Upper lobe of left lung (tissue), 6 donors: ENCODE measurements around the gene GCC2. TPM values are rescaled to one million over a fixed set of nuclear protein-coding genes. Genes with fewer than 3 reads are reported as not detected.

Experiments
- ATAC-seq, 2 donors: fragments of 200-7000 bp; cut with Tn5 transposase; one replicate each; pipeline ENCODE4 v1.9.1; 2022; ENCODE audit warnings: mild to moderate bottlenecking in 2 of 2, moderate library complexity in 2 of 2; ENCODE audit not compliant: low FRiP score in 2 of 2
- DNase-seq, 2 donors: peaks; one replicate each; pipeline ENCODE4 v3.0.0-alpha.2; 2019 to 2020
- H3K27ac ChIP-seq, 4 donors: fragments of 200-600 bp; sonication (generic); one replicate each; pipeline ENCODE4 v1.5.1; 2016 to 2019
- H3K27me3 ChIP-seq, 4 donors: fragments of 200-600 bp; sonication (generic); one replicate each; pipeline ENCODE4 v1.5.1; 2017 to 2019
- H3K36me3 ChIP-seq, 4 donors: fragments of 200-600 bp; sonication (generic); one replicate each; pipeline ENCODE4 v1.5.1; 2016 to 2019
- H3K4me1 ChIP-seq, 4 donors: fragments of 200-600 bp; sonication (generic); one replicate each; pipeline ENCODE4 v1.5.1; 2018 to 2019
- H3K4me3 ChIP-seq, 4 donors: fragments of 200-600 bp; sonication (generic); one replicate each; pipeline ENCODE4 v1.5.1; 2017 to 2019; ENCODE audit warnings: mild to moderate bottlenecking in 2 of 4, moderate library complexity in 1 of 4
- H3K9me3 ChIP-seq, 4 donors: fragments of 200-600 bp; sonication (generic); one replicate each; pipeline ENCODE4 v1.5.1; 2018 to 2019
- CTCF ChIP-seq, 6 experiments: fragments of 450-650 bp in 4 of 6; fragments of 200-600 bp in 2 of 6; sonication (generic) in 2 of 6; IDR thresholded peaks; one replicate each; pipeline ENCODE4 v1.5.1; 2016 to 2019; ENCODE audit warnings: antibody characterized with exemption in 6 of 6
- EP300 ChIP-seq, 4 donors: sonication (generic); formaldehyde crosslinking; IDR thresholded peaks; one replicate each; pipeline ENCODE4 v1.5.1; 2017; ENCODE audit warnings: antibody characterized with exemption in 4 of 4, control low read depth in 2 of 4
- POLR2A ChIP-seq, 4 donors: fragments of 450-650 bp; IDR thresholded peaks; one replicate each; pipeline ENCODE4 v1.5.1; 2016 to 2017; ENCODE audit warnings: antibody characterized with exemption in 4 of 4, mild to moderate bottlenecking in 2 of 4
- POLR2AphosphoS5 ChIP-seq, 2 donors: sonication (generic); formaldehyde crosslinking; IDR thresholded peaks; one replicate each; pipeline ENCODE4 v1.5.1; 2017; ENCODE audit warnings: antibody characterized with exemption in 2 of 2
- WGBS, 2 donors: methylation state at CpG; one replicate each; pipeline ENCODE4 v1.1.5; 2017 to 2018; 5-methylcytosine and 5-hydroxymethylcytosine counted together
- total RNA-seq, 6 donors: library from RNA; depleted of rRNA in 4 of 6; stranded (reverse); fragments of >200 nt in 4 of 6; gene quantifications; one replicate each; pipeline versions ENCODE4 v1.1.0 to v1.2.1, GENCODE V29; 2016 to 2021
- donor health status: DM: no; HTN: no; CAD: no; lungs with moderate emphysema.
- donor health status: DM: no; HTN: yes; CAD: no; lungs with severe emphysema.

Gene GCC2
- 10 to 100 TPM; 30.7 to 96.4 (median 37.8) TPM for total RNA-seq

GRCh38 chr2:108448678-108449409 is at the start of gene GCC2:
GCC2 (plus strand) TSS chr2:108449206; CDS start chr2:108449275, 69 bp downstream.
- ATAC-seq, result peak; percentile 99
- Histone ChIP-seq H3K4me1 (peaks cover 7 to 17% (median 10%) of the 10 kb centered on the region in 4 donors), H3K36me3 (peaks cover 8 to 23% (median 15%) of the 10 kb centered on the region in 4 donors), H3K4me3 (peak within 1 kb of the TSS; percentile 69 to 88 (median 76)), H3K9me3 (no peaks in the 10 kb centered on the region), H3K27ac (peak within 1 kb of the TSS; percentile 85 to 94 (median 90)), H3K27me3 (no peaks in the 10 kb centered on the region)
- TF ChIP-seq CTCF (IDR thresholded peaks at IDR 0.05), result no peak
- TF ChIP-seq POLR2AphosphoS5 (IDR thresholded peaks at IDR 0.05), result peak; percentile 97 to 98
- TF ChIP-seq EP300 (IDR thresholded peaks at IDR 0.05), result peak in 1 of 4 donors; percentile 46
- peak; percentile 57 to 98 (median 92) for TF ChIP-seq POLR2A (IDR thresholded peaks at IDR 0.05)
- DNase-seq, result peak; percentile 97 to 98
- WGBS, 2 donors, result 1% methylated on average over 51 of the region's 55 CpGs; no CpG with 5 or more reads in 1 of the 2 donors

GRCh38 chr2:108399479-108399878 is 49.5 kb upstream of the GCC2 start:
- Histone ChIP-seq H3K27ac (no peak overlapping the region), H3K27me3 (no peaks in the 10 kb centered on the region), H3K4me3 (no peak overlapping the region), H3K9me3 (peaks cover 14 to 29% (median 16%) of the 10 kb centered on the region in 4 donors), H3K4me1 (no peaks in the 10 kb centered on the region), H3K36me3 (no peaks in the 10 kb centered on the region)
- TF ChIP-seq POLR2A (IDR thresholded peaks at IDR 0.05), result no peak
- no peak for TF ChIP-seq EP300 (IDR thresholded peaks at IDR 0.05)
- TF ChIP-seq POLR2AphosphoS5 (IDR thresholded peaks at IDR 0.05), result no peak
- TF ChIP-seq CTCF (IDR thresholded peaks at IDR 0.05), result no peak
- DNase-seq, result no peak
- 88 to 100% methylated on average over 2 of the region's 2 CpGs for WGBS, 2 donors
- ATAC-seq, result no peak

- no peak for DNase-seq
- TF ChIP-seq POLR2A (IDR thresholded peaks at IDR 0.05) (no peak), POLR2AphosphoS5 (IDR thresholded peaks at IDR 0.05) (no peak), EP300 (IDR thresholded peaks at IDR 0.05) (no peak), CTCF (IDR thresholded peaks at IDR 0.05) (no peak)
- no peaks in the 10 kb centered on the region for H3K36me3 ChIP-seq
- H3K27ac ChIP-seq, result no peak overlapping the region
- H3K9me3 ChIP-seq, result peaks cover 14 to 40% (median 25%) of the 10 kb centered on the region in 4 donors
- no peak overlapping the region for H3K4me3 ChIP-seq
- ATAC-seq, result no peak
- H3K27me3 ChIP-seq, result no peaks in the 10 kb centered on the region
- H3K4me1 ChIP-seq, result no peaks in the 10 kb centered on the region
- 86 to 89% methylated on average over 3 of the region's 3 CpGs for WGBS, 2 donors
These were observed 47.2 kb upstream of the GCC2 start for GRCh38 chr2:108401800-108402199.

GRCh38 chr2:108403494-108403893 is 45.5 kb upstream of the GCC2 start:
- 54 to 56% methylated on average over 7 of the region's 7 CpGs for WGBS, 2 donors
- H3K27ac ChIP-seq, result no peak overlapping the region
- H3K36me3 ChIP-seq, result no peaks in the 10 kb centered on the region
- DNase-seq (no peak), ATAC-seq (no peak)
- TF ChIP-seq POLR2A (IDR thresholded peaks at IDR 0.05) (no peak), POLR2AphosphoS5 (IDR thresholded peaks at IDR 0.05) (no peak), EP300 (IDR thresholded peaks at IDR 0.05) (no peak), CTCF (IDR thresholded peaks at IDR 0.05) (no peak)
- peaks cover 14 to 37% (median 25%) of the 10 kb centered on the region in 4 donors for H3K9me3 ChIP-seq
- H3K4me3 ChIP-seq, result no peak overlapping the region
- no peaks in the 10 kb centered on the region for H3K4me1 ChIP-seq
- H3K27me3 ChIP-seq, result no peaks in the 10 kb centered on the region
